NCI-H2196 treated with DMSO at 0.1 percent for 48 hours (cell line): ENCODE results near the gene PTPRM.

Source experiments
- DNase-seq: peaks from one replicate; lab custom pipeline; 2025; ENCODE audit not compliant: unreplicated experiment; lab: John Stamatoyannopoulos, UW

PTPRM gene

GRCh38 chr18:8448130-8448529, 881.0 kb downstream of the PTPRM start:
- DNase-seq: no peak

DNA sequence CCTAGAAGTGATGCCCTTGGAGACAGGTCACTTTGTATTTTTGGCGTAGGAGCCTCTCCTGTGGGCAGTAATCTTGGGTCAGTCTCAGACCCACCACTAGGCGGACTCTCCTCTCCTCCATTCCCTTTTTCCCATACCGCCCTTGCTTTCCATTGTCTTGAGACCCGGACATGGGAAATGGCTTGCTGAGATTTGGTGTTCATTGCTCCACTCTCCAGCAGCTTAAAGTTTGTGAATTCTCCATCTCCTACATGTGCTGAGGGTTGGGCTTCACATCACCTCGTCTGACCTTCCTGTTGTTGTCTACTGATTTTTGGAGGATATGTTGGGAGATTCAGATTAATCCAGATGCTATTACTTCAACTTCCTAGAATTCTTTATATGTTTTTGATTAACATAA, 882.9 kb downstream of the PTPRM start:
- DNase-seq: no peak

GRCh38 chr18:8450898-8451665, 884.0 kb downstream of the PTPRM start:
- no peak for DNase-seq

GRCh38 chr18:8453528-8453927, 886.4 kb downstream of the PTPRM start:
- DNase-seq: no peak

- no peak for DNase-seq
Observed at GRCh38 chr18:8454136-8454535, 887.0 kb downstream of the PTPRM start.

DNA sequence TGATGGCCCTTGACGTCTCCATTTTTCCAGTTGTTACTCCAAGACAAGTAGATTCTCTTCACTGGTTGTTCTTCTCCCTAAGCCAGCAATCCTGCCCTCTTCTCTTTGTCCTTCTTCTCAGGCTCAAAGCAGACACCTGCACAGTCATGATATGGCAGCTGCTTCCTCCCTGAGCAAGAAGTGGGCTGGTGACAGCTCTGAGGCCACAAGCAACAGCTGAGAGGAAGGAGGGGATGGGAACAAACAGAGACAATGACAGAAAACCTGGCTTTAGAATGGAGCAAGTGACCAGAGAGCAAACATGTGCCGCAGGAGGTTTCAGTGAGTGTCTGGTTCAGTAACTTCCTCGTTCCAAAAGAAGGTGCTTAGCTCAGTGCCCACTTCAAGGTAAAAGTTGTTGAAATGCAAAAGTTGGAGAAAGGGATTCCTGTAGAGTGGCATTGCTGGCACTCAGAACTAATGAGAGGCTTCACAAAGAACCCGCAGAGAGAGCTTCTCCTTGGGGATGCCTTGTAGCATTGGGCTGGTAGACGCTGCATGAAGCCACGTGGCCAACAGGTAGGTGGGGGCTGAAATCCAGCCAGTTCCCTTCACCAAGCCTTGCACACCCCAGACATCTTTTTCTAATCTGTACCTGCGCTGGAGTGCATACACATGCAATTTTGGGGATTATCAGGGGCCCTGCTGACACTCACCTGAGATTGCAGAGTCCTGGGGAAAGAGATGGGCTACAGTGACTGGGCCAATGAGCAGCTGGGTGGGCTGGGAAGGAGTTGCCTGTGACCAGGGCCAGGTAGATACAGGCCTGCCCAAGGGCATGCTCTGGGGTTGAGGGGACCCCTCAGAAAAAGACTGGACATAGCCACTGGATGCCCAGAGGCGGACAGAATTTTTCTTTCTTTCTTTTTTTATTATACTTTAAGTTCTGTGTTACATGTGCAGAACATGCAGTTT, 888.8 kb downstream of the PTPRM start:
- DNase-seq: no peak
